SK-N-SH treated with all-trans-retinoic acid at 6 μM for 48 hours (cell line): ENCODE data around the gene TAC4.

Source experiments
- OSR1 ChIP-seq: fragments of 250-450 bp; sonication (Bioruptor Pico); IDR thresholded peaks from 2 replicates; pipeline ENCODE4 v1.8.0; 2022; ENCODE audit warnings: moderate library complexity, mild to moderate bottlenecking, inconsistent platforms
- RARB ChIP-seq: fragments of 250-450 bp; sonication (Bioruptor Pico); IDR thresholded peaks from 2 replicates; pipeline ENCODE4 v1.8.0; 2021; ENCODE audit warnings: mild to moderate bottlenecking, moderate library complexity
- ZFP3 ChIP-seq: fragments of 250-450 bp; sonication (Bioruptor Pico); IDR thresholded peaks from 2 replicates; pipeline ENCODE4 v1.5.0; 2020; ENCODE audit warnings: mild to moderate bottlenecking, moderate library complexity
- TF ChIP-seq, protein P1 (sequence below): fragments of 250-450 bp; sonication (Bioruptor Pico); IDR thresholded peaks from 2 replicates; pipeline ENCODE4 v1.8.0; 2020; ENCODE audit warnings: mild to moderate bottlenecking, moderate library complexity, borderline replicate concordance

GRCh38 chr17:49841548-49841947 lies 6.3 kb downstream of the TAC4 start:
- TF ChIP-seq RARB (CRISPR knock-in tag): no peak
- TF ChIP-seq ZFP3 (CRISPR knock-in tag): no peak
- TF ChIP-seq, protein P1, sequence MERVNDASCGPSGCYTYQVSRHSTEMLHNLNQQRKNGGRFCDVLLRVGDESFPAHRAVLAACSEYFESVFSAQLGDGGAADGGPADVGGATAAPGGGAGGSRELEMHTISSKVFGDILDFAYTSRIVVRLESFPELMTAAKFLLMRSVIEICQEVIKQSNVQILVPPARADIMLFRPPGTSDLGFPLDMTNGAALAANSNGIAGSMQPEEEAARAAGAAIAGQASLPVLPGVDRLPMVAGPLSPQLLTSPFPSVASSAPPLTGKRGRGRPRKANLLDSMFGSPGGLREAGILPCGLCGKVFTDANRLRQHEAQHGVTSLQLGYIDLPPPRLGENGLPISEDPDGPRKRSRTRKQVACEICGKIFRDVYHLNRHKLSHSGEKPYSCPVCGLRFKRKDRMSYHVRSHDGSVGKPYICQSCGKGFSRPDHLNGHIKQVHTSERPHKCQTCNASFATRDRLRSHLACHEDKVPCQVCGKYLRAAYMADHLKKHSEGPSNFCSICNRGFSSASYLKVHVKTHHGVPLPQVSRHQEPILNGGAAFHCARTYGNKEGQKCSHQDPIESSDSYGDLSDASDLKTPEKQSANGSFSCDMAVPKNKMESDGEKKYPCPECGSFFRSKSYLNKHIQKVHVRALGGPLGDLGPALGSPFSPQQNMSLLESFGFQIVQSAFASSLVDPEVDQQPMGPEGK (CRISPR knock-in tag): no peak
- no peak for TF ChIP-seq OSR1 (CRISPR knock-in tag)
